Loucy (cell line): Measurements from ENCODE around the gene RBM48.

Source experiments
- EZH2phosphoT487 ChIP-seq: fragments of 200-600 bp; IDR thresholded peaks from 2 replicates; pipeline ENCODE4 v1.6.1; 2018; ENCODE audit warnings: antibody characterized with exemption, mild to moderate bottlenecking, moderate library complexity, borderline replicate concordance
- TF ChIP-seq, protein P1 (sequence below): fragments of 200-600 bp; sonication (generic); conservative IDR thresholded peaks from 2 replicates; pipeline ENCODE4 v1.5.1; 2014; ENCODE audit warnings: mild to moderate bottlenecking, antibody characterized with exemption, low read length

DNA sequence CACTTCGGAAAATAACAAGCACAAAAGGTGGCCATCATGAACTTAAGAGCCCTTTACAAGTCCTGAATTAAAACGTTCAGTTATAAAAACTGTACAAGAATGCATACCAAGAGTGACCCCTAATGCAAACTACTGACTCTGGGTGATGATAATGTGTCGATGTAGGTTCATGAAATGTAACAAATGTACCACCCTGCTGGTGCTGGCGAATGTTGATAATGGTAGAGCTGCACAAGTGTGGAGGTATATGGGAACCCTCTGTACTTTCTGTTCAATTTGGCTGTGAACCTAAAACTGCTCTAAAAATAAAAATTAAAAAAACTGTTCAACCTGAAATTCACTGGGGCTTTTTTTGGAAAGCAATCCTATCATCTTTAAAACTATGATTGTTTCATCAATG is 58.2 kb downstream of the RBM48 start:
- TF ChIP-seq, protein P1, sequence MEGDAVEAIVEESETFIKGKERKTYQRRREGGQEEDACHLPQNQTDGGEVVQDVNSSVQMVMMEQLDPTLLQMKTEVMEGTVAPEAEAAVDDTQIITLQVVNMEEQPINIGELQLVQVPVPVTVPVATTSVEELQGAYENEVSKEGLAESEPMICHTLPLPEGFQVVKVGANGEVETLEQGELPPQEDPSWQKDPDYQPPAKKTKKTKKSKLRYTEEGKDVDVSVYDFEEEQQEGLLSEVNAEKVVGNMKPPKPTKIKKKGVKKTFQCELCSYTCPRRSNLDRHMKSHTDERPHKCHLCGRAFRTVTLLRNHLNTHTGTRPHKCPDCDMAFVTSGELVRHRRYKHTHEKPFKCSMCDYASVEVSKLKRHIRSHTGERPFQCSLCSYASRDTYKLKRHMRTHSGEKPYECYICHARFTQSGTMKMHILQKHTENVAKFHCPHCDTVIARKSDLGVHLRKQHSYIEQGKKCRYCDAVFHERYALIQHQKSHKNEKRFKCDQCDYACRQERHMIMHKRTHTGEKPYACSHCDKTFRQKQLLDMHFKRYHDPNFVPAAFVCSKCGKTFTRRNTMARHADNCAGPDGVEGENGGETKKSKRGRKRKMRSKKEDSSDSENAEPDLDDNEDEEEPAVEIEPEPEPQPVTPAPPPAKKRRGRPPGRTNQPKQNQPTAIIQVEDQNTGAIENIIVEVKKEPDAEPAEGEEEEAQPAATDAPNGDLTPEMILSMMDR = no peak
- TF ChIP-seq EZH2phosphoT487 = no peak
